ENCODE data around the gene PPP1CA. TPM values are rescaled to one million over a fixed set of nuclear protein-coding genes. Genes with fewer than 3 reads are reported as not detected.
"Not testable (repeated sequence)": the region's sequence is repeated elsewhere in the genome, so short reads cannot be mapped to it uniquely, and the experiment has no call there.

The PPP1CA gene
- total RNA-seq, 1 experiment from 2014 or later = 169 TPM

GRCh38 chr11:67428052-67429001 is 26.7 kb upstream of the PPP1CA start, which contains the start of gene RPS6KB2:
Gene RPS6KB2 (plus strand): TSS chr11:67428494. CDS start chr11:67428546, 52 bp downstream.
- H3K9me3 ChIP-seq (replicated peaks) = no peaks in the 10 kb centered on the region
- no peaks in the 10 kb centered on the region for H3K36me3 ChIP-seq
- no peaks in the 10 kb centered on the region for H3K27me3 ChIP-seq
- H3K4me1 ChIP-seq = no peaks in the 10 kb centered on the region
- peak within 1 kb of the TSS; percentile 94 for H3K4me3 ChIP-seq
- peak; percentile 95 to 96 for DNase-seq
- H3K27ac ChIP-seq = peak within 1 kb of the TSS; percentile 38; the same call in 1 of the 2 replicates

DNA sequence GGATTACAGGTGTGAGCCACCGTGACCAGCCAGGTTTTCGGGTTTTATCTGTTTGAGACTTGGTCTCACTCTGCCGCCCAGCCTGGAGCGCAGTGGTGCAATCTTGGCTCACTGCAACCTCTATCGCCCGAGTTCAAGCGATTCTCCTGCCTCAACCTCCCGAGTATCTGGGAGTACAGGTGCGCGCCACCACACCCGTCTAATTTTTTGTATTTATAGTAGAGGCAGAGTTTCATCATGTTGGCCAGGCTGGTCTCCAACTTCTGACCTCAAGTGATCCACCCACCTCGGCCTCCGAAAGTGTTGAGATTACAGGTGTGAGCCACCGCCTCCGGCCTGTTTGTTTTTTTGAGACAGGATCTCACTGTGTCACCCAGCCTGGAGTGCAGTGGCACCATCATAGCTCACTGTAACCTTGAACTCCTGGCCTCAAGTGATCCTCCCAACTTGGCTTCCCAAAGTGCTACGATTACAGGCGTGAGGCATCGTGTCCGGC is 25.8 kb upstream of the PPP1CA start:
- H3K4me1 ChIP-seq; DNase-seq; H3K27ac ChIP-seq; H3K9me3 ChIP-seq (replicated peaks); H3K27me3 ChIP-seq; H3K36me3 ChIP-seq: not testable (repeated sequence)
- H3K4me3 ChIP-seq = peak overlapping the region; percentile 94

DNA sequence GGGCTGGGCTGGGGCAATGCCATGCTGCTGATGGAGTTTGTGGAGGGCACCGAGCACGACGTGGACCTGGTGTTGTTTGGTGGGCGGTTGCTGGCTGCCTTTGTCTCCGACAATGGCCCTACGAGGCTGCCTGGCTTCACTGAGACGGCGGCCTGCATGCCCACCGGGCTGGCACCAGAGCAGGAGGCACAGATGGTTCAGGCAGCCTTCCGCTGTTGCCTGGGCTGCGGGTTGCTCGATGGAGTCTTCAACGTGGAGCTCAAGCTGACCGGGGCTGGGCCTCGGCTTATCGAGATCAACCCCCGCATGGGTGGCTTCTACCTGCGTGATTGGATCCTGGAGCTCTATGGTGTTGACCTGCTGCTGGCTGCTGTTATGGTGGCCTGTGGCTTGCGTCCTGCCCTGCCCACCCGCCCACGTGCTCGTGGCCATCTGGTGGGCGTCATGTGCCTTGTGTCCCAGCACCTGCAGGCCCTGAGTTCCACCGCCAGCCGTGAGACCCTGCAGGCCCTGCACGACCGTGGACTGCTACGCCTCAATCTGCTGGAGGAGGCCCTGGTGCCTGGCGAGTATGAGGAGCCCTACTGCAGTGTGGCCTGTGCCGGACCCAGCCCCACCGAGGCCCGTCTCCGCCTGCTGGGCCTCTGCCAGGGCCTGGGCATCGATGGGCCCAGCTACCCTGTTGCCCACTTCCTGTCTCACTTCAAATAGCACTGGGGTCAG is 22.4 kb upstream of the PPP1CA start:
- Histone ChIP-seq H3K27ac (no peak overlapping the region), H3K4me1 (peaks cover 5% of the 10 kb centered on the region; the same call in 1 of the 2 replicates), H3K27me3 (no peaks in the 10 kb centered on the region), H3K4me3 (no peak overlapping the region), H3K36me3 (no peaks in the 10 kb centered on the region), H3K9me3 (replicated peaks) (no peaks in the 10 kb centered on the region)
- DNase-seq = no peak

DNA sequence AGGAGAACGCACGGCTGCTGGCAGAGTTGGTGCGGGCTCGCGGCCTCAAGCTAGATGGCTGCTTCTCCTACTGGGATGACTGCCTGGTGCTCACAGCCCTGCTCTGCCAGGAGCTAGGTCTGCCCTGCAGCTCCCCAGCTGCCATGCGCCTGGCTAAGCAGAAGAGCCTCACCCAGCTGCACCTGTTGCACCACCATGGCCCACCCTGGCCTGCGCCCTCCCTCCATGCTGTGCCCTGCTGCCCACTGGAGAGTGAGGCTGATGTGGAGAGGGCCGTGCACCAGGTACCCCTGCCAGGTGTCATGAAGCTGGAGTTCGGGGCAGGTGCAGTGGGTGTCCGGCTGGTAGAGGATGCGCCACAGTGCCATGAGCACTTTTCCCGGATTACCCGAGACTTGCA is 21.8 kb upstream of the PPP1CA start:
- Histone ChIP-seq H3K9me3 (replicated peaks) (no peaks in the 10 kb centered on the region), H3K4me3 (no peak overlapping the region), H3K36me3 (no peaks in the 10 kb centered on the region), H3K4me1 (peaks cover 5% of the 10 kb centered on the region; the same call in 1 of the 2 replicates), H3K27ac (no peak overlapping the region), H3K27me3 (no peaks in the 10 kb centered on the region)
- DNase-seq = no peak

DNA sequence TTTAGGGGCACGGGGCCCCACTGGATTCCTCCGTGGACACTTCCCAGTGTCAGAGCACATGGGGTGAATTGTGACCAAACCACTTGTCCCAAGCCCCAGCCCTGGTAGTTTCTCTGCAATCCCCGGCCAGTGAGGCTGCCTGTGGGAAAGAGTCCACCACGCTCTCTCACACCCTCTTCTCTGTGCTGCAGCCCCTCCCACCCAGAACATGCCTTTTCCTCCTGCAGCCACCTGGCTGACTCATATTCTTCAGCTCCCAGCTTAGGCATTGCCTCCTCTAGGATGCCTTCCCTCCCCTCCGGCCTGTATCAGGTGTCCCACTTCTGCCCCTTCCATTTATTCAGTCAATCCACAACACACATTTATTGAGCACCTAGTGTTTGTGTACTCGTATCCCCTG is 21.2 kb upstream of the PPP1CA start:
- Histone ChIP-seq H3K9me3 (replicated peaks) (no peaks in the 10 kb centered on the region), H3K27me3 (no peaks in the 10 kb centered on the region), H3K4me1 (peaks cover 5% of the 10 kb centered on the region; the same call in 1 of the 2 replicates)

GRCh38 chr11:67421430-67422031 is 19.9 kb upstream of the PPP1CA start:
- Histone ChIP-seq H3K36me3 (no peaks in the 10 kb centered on the region), H3K4me1 (peaks cover 5% of the 10 kb centered on the region; the same call in 1 of the 2 replicates), H3K27ac (no peak overlapping the region), H3K9me3 (replicated peaks) (no peaks in the 10 kb centered on the region), H3K4me3 (no peak overlapping the region), H3K27me3 (no peaks in the 10 kb centered on the region)
- no peak for DNase-seq

More for the DNA sequence above, 21.2 kb upstream of the PPP1CA start:
- no peak for DNase-seq
- Histone ChIP-seq H3K27ac (no peak overlapping the region), H3K36me3 (no peaks in the 10 kb centered on the region), H3K4me3 (no peak overlapping the region)

GRCh38 chr11:67420646-67421429 is 19.2 kb upstream of the PPP1CA start:
- Histone ChIP-seq H3K9me3 (replicated peaks) (no peaks in the 10 kb centered on the region), H3K4me1 (peaks cover 5% of the 10 kb centered on the region; the same call in 1 of the 2 replicates), H3K27me3 (no peaks in the 10 kb centered on the region), H3K27ac (no peak overlapping the region; the same call in 1 of the 2 replicates), H3K4me3 (peak overlapping the region; percentile 62), H3K36me3 (no peaks in the 10 kb centered on the region)
- DNase-seq = peak; percentile 95 to 96

DNA sequence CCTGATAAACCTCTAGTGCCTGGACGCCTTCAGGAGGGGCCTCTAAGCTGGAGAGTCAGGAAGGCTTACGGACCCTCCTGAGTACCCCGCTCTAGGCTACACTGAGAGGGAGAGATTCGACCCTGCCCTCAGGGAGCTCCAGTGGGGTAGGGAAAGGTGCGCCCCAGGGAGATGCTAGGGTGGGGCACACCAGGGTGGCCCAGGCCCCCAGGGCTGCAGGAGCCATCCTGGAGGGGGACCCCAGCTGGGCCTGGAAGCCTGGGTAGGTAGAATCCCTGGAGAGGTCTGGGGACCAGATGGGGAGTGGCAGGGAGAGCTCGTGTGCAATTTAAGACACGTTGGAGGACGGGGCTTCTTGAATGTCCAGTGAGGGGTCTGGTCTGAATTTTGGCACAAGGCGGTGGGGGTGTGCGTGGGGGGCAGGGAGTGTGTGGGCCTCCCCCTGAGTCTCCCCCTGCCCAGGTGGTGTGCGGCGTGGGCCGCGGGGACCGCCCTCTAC is 18.5 kb upstream of the PPP1CA start:
- no peaks in the 10 kb centered on the region for H3K27me3 ChIP-seq
- H3K36me3 ChIP-seq = no peaks in the 10 kb centered on the region
- no peak for DNase-seq
- peaks cover 5% of the 10 kb centered on the region; the same call in 1 of the 2 replicates for H3K4me1 ChIP-seq
- peak overlapping the region; percentile 62 for H3K4me3 ChIP-seq
- no peaks in the 10 kb centered on the region for H3K9me3 ChIP-seq (replicated peaks)
- H3K27ac ChIP-seq = no peak overlapping the region; the same call in 1 of the 2 replicates

DNA sequence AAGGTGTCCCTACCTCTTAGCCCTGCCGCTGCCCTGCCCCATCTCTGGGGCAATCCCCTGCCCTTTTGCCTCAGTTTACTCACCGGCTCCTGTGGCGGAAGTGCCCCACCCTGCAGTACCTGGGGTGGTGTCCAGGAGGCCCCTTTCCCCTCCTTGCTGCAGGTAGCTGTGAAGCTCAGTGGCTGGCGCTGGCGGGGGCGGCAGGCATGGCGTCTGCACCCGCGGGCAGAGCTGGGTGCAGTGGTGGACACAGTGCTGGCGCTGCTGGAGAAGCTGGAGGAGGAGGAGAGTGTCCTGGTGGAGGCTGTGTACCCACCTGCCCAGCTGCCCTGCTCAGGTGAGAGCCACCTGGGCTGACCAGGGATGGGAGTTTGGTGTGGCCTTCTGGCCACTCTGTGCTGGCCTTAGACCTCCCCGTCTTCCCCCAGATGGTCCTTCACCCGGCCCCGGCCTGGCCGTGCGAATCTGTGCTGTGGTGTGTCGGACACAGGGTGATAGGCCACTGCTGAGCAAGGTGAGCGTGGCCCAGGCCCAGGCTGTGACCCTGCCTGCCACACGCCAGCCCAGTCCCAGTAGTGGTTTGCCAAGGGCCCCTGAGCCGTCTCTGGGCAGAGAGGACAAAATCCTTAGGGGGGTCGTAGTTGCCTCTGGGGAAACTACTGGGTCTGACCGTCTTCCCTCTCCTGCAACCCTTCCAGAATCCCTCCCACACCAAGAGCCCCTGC is 17.8 kb upstream of the PPP1CA start:
- no peaks in the 10 kb centered on the region for H3K9me3 ChIP-seq (replicated peaks)
- H3K36me3 ChIP-seq = no peaks in the 10 kb centered on the region
- no peak overlapping the region for H3K27ac ChIP-seq
- H3K4me1 ChIP-seq = peaks cover 5% of the 10 kb centered on the region; the same call in 1 of the 2 replicates
- no peak overlapping the region for H3K4me3 ChIP-seq
- H3K27me3 ChIP-seq = no peaks in the 10 kb centered on the region
- no peak for DNase-seq

DNA sequence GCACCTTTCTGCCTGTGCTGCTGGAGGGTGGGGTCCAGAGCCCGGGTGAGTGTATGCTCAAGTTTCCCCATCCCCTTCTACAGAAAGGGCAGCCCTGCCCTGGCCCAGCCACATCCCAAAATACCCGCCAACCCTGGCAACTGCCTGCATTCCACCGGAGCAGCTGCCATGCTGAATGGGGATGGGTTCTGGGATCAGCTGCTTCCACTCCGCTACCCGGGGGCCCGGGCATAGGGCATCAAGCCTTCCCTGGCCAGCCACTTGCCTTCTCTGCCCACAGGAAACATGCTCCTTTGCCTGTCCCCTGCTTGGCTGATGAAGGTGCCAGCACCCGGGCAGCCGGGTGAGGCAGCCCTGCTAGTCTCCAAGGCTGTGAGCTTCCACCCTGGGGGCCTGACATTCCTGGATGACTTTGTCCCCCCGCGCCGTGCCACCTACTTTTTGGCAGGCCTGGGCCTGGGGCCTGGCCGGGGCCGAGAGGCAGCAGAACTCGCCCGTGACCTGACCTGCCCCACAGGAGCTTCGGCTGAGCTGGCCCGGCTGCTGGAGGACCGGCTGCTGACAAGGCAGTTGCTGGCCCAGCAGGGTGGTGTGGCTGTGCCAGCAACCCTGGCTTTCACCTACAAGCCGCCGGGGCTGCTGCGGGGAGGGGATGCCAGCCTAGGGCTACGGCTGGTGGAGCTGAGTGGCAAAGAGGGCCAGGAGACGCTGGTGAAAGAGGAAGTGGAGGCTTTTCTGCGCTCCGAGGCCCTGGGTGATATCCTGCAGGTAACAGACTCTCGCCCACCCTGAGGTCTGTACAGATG is 17.0 kb upstream of the PPP1CA start:
- peaks cover 5% of the 10 kb centered on the region; the same call in 1 of the 2 replicates for H3K4me1 ChIP-seq
- H3K27ac ChIP-seq = no peak overlapping the region
- DNase-seq = peak; percentile 30 to 35
- no peaks in the 10 kb centered on the region for H3K36me3 ChIP-seq
- H3K9me3 ChIP-seq (replicated peaks) = no peaks in the 10 kb centered on the region
- H3K27me3 ChIP-seq = no peaks in the 10 kb centered on the region
- no peak overlapping the region for H3K4me3 ChIP-seq

- H3K9me3 ChIP-seq (replicated peaks) = no peaks in the 10 kb centered on the region
- H3K4me1 ChIP-seq = peaks cover 8% of the 10 kb centered on the region; the same call in 1 of the 2 replicates
- no peak overlapping the region for H3K27ac ChIP-seq
- H3K4me3 ChIP-seq = no peak overlapping the region
- no peak for DNase-seq
- no peaks in the 10 kb centered on the region for H3K36me3 ChIP-seq
- no peaks in the 10 kb centered on the region; the same call in 1 of the 2 replicates for H3K27me3 ChIP-seq
These were observed 15.8 kb upstream of the PPP1CA start for GRCh38 chr11:67417425-67417824.
